Uterus (tissue), 2 donors: ENCODE measurements around the gene AP1S2.

Experiments
- POLR2A ChIP-seq, 2 donors: fragments of 450-650 bp; IDR thresholded peaks; one replicate each; pipeline ENCODE4 v1.6.1; 2016; ENCODE audit warnings: antibody characterized with exemption in 2 of 2, mild to moderate bottlenecking in 1 of 2, moderate library complexity in 1 of 2
- TF ChIP-seq, protein P1 (sequence below), 4 experiments: fragments of 200-600 bp in 2 of 4; fragments of 450-650 bp in 2 of 4; sonication (generic) in 2 of 4; IDR thresholded peaks; one replicate each; pipeline ENCODE4 v1.5.1; 2016 to 2019; ENCODE audit warnings: antibody characterized with exemption in 4 of 4, mild to moderate bottlenecking in 2 of 4, moderate library complexity in 1 of 4

DNA sequence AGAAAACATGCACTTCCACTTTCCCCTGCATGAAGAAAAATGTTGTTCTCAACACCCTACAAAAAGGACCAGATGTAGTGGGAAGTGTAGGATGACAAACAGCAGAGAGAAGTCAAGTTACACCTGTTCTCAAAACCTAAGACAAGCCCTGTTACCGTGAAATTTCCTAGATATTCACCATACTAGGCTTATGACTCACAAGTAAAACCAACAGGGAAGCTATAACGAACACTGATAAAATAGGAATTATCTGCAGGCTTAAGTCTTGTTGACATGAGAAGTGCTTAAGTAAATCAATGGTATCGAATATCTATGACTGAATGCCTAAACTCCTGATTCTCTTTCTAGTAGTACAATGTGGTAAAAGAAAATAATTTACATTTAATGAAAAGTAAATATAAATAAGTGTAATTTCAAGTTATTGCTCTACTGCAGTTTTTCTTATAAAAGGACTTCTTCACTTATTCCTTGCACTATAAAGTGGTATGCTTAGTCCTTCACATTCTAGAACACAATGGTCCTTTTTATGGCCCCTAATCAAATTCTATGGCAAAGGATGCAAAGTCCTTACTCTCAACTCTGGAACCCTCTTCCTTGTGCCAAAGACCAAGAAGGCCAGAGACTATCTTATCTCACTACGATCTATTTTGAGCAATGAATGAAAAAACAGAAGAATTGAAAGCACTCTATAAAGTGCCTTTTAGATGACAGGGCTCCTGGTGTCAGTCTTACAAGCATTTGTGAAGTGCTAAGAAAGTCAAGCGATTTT, 19.6 kb downstream of the AP1S2 start:
- TF ChIP-seq, protein P1, sequence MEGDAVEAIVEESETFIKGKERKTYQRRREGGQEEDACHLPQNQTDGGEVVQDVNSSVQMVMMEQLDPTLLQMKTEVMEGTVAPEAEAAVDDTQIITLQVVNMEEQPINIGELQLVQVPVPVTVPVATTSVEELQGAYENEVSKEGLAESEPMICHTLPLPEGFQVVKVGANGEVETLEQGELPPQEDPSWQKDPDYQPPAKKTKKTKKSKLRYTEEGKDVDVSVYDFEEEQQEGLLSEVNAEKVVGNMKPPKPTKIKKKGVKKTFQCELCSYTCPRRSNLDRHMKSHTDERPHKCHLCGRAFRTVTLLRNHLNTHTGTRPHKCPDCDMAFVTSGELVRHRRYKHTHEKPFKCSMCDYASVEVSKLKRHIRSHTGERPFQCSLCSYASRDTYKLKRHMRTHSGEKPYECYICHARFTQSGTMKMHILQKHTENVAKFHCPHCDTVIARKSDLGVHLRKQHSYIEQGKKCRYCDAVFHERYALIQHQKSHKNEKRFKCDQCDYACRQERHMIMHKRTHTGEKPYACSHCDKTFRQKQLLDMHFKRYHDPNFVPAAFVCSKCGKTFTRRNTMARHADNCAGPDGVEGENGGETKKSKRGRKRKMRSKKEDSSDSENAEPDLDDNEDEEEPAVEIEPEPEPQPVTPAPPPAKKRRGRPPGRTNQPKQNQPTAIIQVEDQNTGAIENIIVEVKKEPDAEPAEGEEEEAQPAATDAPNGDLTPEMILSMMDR (IDR thresholded peaks at IDR 0.05), result no peak
- TF ChIP-seq POLR2A (IDR thresholded peaks at IDR 0.05), result no peak
